HepG2 (cell line): ENCODE results near the gene EIF4H. TPM values are rescaled to one million over a fixed set of nuclear protein-coding genes. Genes with fewer than 3 reads are reported as not detected.
A peak's percentile ranks its signal among the peaks of the same experiment; 100 is the strongest.

ENCODE experiments used
- EZH2 ChIP-seq: conservative IDR thresholded peaks from 2 replicates; pipeline ENCODE4 v1.6.1; 2012; ENCODE audit warnings: mild to moderate bottlenecking, low read depth, low read length, moderate library complexity
- MTA3 ChIP-seq: sonication (generic); formaldehyde crosslinking; IDR thresholded peaks from 2 replicates; pipeline ENCODE4 v1.4.0; 2020; ENCODE audit warnings: missing genetic modification reagents
- PRDM10 ChIP-seq: sonication (generic); formaldehyde crosslinking; IDR thresholded peaks from 2 replicates; pipeline ENCODE4 v1.4.0; 2020; ENCODE audit warnings: low read depth, missing genetic modification reagents
- SALL2 ChIP-seq: sonication (generic); formaldehyde crosslinking; IDR thresholded peaks from 2 replicates; pipeline ENCODE4 v1.8.1; 2023; ENCODE audit warnings: mild to moderate bottlenecking, missing genetic modification reagents, inconsistent platforms
- TRIM24 ChIP-seq: sonication (generic); formaldehyde crosslinking; IDR thresholded peaks from 2 replicates; pipeline ENCODE4 v1.8.0; 2022; ENCODE audit warnings: mild to moderate bottlenecking, missing genetic modification reagents
- ZBED4 ChIP-seq: sonication (generic); formaldehyde crosslinking; IDR thresholded peaks from 2 replicates; pipeline ENCODE4 v1.4.0; 2020; ENCODE audit warnings: missing genetic modification reagents, borderline replicate concordance
- ZFYVE20 ChIP-seq: sonication (generic); formaldehyde crosslinking; IDR thresholded peaks from 2 replicates; pipeline ENCODE4 v1.8.0; 2023; ENCODE audit warnings: low read depth, mild to moderate bottlenecking, moderate library complexity, missing genetic modification reagents, borderline replicate concordance
- ZNF557 ChIP-seq: sonication (generic); formaldehyde crosslinking; IDR thresholded peaks from 2 replicates; pipeline ENCODE4 v1.4.0; 2020; ENCODE audit warnings: missing genetic modification reagents
- ZNF577 ChIP-seq: sonication (generic); formaldehyde crosslinking; IDR thresholded peaks from 2 replicates; pipeline ENCODE4 v1.4.0; 2020; ENCODE audit warnings: mild to moderate bottlenecking, low read depth, missing genetic modification reagents, borderline replicate concordance
- ZNF597 ChIP-seq: sonication (generic); formaldehyde crosslinking; IDR thresholded peaks from 2 replicates; pipeline ENCODE4 v1.5.0; 2020; ENCODE audit warnings: missing genetic modification reagents
- ZNF678 ChIP-seq: sonication (generic); formaldehyde crosslinking; IDR thresholded peaks from 2 replicates; pipeline ENCODE4 v1.4.0; 2020; ENCODE audit warnings: mild to moderate bottlenecking, missing genetic modification reagents
- polyA plus RNA-seq, 8 experiments: library from polyadenylated mRNA; depleted of rRNA in 3 of 8; stranded (reverse) in 7 of 8; unstranded in 1 of 8; fragments of >200 nt; fragmentation: Illumina TruSeq in 4 of 8; extraction: Trizol in 4 of 8; gene quantifications; 2 replicates each; pipeline versions ENCODE4 v1.2.1 to v1.2.3, GENCODE V29; 2011 to 2016; ENCODE audit warnings: low read depth in 4 of 8, missing spikeins in 1 of 8, mixed read lengths in 1 of 8; ENCODE audit not compliant: insufficient read depth in 1 of 8
- total RNA-seq, 5 experiments: library from RNA; depleted of rRNA; stranded (reverse); fragments of >200 nt; fragmentation: Illumina TruSeq; extraction: Trizol; gene quantifications; 2 replicates each; pipeline ENCODE4 v1.2.3, GENCODE V29; 2016; ENCODE audit warnings: low read depth in 1 of 5
- TF ChIP-seq, protein P1 (sequence below): IDR thresholded peaks from 2 replicates; pipeline ENCODE4 v1.6.1; 2012; ENCODE audit warnings: low read length, improper control_type of control experiment
- TF ChIP-seq, protein P2 (sequence below): sonication (generic); formaldehyde crosslinking; IDR thresholded peaks from 2 replicates; pipeline ENCODE4 v1.5.1; 2020; ENCODE audit warnings: missing genetic modification reagents, mild to moderate bottlenecking, borderline replicate concordance

Gene EIF4H
- total and polyA plus RNA-seq, 2 of the 13 experiments (the other 11 are each of a cell fraction or from before 2014, with no cell fraction given) = 232 to 321 TPM

DNA sequence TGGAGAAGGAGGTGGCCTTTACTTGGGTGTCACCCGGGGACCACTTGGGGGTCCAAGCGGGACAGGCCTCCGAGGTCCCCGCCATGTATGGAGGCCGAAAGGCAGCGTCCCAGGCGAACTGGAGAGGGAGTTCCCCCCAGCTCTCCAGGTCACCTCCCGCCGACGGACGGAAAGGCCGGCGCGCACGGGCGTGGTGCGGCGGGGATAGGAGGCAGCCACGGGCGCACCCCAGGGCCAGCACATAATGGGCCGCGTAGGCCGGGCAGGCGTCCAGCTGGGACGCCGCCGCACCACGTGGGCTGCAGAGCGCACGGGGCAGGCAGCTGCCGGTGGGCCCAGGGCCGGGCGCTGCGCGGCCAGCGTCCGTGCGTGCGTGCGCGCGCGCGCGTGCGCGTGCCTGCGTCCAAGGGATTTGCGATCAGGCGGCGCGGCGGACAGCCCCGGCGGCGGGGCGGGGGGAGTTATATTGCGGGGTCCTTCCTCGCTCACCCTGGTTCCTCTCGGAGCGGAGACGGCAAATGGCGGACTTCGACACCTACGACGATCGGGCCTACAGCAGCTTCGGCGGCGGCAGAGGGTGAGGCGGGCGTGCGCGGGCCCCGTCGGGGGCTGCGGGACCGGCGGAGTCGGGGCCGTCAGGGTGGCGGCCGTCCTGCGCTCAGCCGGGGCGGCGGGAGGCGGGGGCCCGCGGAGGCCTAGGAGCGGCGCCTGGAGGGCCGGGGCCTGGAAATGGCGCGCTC lies at the start of gene EIF4H (continued):
- TF ChIP-seq SALL2 (CRISPR knock-in tag) = peak; percentile 94
- TF ChIP-seq ZBED4 = peak; percentile 68; the same call in 1 of the 2 replicates
- no peak for TF ChIP-seq EZH2
- TF ChIP-seq ZNF597 (CRISPR knock-in tag) = no peak
- peak; percentile 73; the same call in 1 of the 2 replicates for TF ChIP-seq ZNF557 (CRISPR knock-in tag)
- TF ChIP-seq MTA3 (CRISPR knock-in tag) = no peak
- TF ChIP-seq TRIM24 (CRISPR knock-in tag) = no peak
- TF ChIP-seq, protein P1, sequence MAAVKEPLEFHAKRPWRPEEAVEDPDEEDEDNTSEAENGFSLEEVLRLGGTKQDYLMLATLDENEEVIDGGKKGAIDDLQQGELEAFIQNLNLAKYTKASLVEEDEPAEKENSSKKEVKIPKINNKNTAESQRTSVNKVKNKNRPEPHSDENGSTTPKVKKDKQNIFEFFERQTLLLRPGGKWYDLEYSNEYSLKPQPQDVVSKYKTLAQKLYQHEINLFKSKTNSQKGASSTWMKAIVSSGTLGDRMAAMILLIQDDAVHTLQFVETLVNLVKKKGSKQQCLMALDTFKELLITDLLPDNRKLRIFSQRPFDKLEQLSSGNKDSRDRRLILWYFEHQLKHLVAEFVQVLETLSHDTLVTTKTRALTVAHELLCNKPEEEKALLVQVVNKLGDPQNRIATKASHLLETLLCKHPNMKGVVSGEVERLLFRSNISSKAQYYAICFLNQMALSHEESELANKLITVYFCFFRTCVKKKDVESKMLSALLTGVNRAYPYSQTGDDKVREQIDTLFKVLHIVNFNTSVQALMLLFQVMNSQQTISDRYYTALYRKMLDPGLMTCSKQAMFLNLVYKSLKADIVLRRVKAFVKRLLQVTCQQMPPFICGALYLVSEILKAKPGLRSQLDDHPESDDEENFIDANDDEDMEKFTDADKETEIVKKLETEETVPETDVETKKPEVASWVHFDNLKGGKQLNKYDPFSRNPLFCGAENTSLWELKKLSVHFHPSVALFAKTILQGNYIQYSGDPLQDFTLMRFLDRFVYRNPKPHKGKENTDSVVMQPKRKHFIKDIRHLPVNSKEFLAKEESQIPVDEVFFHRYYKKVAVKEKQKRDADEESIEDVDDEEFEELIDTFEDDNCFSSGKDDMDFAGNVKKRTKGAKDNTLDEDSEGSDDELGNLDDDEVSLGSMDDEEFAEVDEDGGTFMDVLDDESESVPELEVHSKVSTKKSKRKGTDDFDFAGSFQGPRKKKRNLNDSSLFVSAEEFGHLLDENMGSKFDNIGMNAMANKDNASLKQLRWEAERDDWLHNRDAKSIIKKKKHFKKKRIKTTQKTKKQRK = no peak
- TF ChIP-seq ZFYVE20 (CRISPR knock-in tag) = peak; percentile 71; the same call in 1 of the 2 replicates
- TF ChIP-seq, protein P2, sequence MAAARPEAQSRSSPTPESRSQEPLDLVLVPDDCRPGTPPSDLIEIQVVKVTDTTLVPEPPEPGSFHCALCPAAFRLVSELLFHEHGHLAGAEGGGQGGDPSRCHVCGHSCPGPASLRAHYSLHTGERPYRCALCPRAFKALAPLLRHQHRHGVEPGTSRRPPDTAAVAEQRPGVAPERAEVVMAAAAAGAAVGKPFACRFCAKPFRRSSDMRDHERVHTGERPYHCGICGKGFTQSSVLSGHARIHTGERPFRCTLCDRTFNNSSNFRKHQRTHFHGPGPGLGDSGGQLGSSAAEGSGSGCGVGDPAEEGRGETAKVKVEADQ = peak; percentile 82; the same call in 1 of the 2 replicates
- TF ChIP-seq ZNF678 = peak; percentile 72; the same call in 1 of the 2 replicates
- TF ChIP-seq ZNF577 (CRISPR knock-in tag) = no peak; the same call in 1 of the 2 replicates
- no peak for TF ChIP-seq PRDM10
